Measurements from ENCODE around the gene ADGRD1.

Gene ADGRD1

DNA sequence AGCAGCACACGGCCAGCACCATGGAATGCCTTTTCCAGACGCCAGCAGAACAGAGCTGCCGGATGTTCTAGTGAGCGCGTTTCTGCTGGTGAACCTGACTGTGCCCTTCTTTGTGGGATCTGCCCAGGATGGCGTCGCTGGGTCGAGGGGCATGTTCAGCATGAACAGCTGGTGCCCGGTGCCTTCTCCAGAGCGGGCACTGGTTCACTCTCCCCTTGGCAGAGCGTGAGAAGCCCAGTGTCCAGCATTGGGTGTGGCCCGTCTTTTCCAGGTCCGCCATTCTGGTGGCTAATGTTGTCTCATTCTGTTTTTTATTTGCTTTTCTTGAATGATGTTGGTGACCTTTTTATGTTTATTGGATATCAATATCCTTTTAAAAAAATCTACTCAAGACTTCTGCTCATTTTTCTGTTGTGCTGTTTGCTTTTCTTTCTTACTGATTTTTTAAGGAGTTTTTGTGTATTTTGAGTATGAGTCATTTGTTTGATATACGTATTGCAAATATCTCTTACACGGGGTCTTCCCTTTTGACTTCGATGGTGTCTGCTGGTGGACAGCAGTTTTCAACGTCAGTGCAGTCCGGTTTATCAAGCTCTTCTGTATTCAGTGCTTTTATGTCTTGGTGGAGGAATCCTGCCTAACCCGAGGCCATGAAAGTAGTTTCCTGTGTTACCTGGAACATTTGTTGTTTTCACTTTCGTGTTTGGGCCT lies 74.3 kb downstream of the ADGRD1 start:
- no peak for DNase-seq

DNA sequence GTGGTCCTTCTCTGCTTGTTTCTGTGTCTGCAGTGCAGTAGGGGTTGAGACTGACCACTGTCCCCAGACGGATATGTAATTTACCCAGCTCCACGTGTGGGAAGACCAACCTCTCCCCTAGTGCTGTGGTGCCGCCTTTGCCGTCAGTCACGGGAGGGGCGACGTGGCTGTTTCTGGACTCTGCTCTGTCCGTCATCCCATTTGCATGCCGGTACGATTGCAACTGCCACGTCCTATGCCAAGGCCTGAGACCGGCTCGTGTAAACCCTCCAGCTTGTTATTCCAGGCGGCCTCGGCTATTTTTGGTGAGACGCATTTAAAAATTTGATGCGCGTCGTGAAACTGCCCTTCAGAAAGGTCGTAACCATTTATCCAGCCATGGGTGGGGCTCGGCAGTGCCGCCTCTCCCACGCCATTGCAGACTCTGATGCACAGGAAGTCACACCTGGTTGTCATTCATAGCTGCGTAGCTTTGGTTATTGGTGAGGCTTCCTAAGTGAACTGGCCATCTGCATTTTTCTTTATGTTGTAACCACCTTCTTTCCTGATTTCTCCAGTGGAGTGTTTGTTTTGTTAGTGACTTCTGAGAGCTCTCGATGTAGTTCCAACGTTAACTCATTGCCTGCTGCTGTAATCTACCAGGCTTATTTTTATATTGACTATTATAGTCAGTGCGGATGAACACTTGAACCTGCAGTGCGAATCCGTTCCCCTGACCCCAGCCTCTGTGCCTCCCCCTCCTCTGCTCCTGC lies 75.1 kb downstream of the ADGRD1 start:
- DNase-seq = no peak

DNA sequence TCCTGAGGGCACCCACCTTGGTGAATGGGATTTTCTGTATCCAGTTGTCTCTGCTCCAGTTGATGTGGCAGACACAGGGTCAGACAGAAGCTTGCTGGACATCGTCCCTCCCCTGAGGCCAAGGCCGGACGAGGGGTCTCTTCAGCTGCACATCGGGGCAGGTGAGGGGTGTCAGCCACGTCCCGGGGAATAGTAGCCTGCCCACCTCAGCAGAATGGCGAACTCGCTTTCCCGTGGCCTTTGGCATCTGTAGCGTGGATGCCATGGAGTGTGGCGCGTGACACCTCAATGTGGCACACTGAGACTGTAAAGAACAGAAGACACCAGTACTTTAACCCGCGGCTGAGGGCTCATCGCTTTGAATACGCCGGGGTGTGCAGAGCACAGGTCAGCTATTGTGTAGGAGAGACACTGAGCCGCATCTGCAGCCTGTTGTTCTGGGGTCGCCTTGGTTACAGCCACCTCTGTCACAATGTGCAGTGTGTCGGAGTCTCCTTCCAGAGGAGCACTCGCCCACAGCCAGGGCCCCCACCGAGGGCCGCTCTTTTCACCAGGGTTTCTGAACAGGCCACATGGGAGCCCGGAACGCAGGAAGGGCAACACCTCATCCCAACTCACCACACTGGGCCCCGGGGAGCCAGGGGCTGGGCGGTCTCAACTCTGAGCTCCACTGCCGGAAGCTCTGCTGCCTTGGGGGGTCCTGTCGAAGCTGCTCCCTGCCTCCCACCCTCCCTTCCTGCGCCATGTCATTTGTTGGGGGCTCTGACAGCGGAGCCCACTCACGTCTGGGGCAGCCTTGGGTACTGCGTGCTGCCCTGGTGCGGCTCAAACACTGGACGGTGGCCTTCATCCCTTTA lies 77.0 kb downstream of the ADGRD1 start:
- DNase-seq = no peak

DNA sequence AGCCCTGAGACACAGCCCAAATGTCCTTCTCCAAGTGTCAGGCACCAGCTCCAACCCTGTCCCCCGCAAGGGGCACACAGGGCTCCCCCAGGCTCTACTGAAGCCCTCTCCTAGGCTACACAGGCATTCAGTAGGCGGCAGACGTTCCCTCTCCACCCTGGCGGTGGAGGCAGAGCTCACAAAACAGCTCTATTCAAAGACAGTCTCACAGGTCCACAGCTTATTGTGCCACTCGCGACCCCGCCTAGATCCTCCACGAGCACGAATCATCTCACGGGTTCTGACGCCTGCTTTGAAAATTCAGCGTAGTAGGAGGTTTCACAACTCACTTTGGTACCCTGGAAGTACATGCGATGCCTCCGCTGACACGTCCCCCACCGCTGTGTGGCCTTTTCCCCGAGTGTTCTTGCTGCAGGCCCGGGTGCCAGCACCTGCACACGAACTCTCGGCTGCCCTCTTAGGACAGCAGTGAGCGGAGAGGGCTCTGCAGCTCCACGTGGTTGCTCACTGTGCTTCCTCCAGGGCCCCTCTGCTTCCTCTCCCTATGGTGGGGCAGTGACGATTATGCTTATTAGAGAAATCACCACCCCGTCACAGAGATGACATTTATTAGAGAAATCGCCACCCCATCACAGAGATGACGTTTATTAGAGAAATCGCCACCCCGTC lies 78.5 kb downstream of the ADGRD1 start:
- no peak for DNase-seq

DNA sequence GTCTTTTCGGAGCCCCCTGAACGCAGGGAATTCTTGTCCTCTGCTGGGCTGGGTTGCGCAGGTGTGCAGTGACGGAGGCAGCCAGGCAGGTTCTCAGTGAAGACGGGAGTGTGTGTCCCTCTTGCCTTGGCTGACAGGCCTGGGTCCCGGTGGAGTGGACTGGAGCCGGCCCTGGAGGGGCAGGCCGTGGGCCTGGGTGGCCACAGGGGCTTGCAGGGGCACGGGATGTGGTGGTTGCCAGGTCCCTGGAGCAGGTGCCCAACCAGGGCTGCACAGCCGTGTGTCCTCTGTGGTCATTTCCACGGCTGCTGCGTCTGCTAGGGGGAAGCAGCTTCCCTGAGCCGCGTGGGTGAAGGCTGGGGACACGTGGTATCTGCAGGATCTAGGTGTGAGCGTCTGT lies 79.8 kb downstream of the ADGRD1 start:
- DNase-seq = no peak

DNA sequence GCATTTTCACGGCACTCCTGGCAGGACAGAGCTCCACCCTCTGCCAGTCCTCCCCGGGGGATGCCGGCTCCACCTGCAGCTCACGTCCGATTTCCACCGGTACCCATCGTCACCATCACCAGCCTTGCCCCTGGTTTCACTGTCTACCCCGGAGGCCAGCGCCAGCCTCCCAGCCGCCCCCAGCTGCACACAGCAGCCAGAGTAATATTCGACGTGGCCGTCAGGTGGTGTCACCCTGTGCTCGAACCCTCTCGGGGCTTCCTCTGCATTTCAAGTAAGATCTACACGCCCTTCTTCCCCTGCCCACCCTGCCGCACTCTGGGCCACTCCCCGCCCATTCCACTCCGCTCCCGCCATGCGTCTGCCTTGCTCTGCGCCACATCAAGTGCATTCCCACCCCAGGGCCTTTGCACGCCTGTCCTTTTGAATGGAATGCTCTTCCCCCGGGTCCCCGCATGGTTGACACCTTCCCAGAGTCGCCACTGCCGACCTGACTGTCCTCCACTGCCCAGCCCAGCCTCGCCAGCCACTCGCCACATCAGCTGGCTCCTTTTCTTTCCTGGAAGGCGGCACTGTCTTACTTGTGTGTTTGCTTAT lies 80.3 kb downstream of the ADGRD1 start:
- DNase-seq = no peak

DNA sequence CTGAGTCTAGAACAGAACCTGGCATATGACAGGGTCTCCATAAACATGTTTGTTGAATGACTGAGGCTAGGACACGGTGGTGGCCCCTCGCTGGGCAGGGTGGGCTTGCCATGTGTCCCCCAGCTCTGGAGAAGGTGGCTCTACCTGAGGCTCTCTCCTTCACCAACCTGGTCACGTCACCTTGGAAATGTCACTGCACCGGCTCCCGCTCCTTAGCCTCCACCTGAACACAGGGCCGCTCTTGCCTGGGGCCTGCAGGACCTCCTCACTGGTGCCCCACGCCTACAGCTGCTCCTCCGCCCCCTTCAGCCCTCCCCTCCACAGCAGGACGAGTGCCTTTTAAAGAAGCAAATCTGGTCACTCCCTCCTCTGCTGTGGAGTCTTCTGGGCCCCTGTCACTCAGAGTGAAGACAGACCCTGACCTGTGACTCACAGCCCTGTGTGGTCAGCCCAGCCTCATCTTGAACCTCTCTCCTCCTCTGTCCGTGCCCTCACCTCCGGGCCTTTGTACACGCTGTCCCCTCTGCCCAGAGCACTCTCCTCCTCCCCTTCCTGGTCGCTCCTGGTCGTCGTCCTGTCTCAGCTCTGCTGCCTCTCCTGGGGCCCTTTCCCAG lies 81.0 kb downstream of the ADGRD1 start:
- DNase-seq = no peak

DNA sequence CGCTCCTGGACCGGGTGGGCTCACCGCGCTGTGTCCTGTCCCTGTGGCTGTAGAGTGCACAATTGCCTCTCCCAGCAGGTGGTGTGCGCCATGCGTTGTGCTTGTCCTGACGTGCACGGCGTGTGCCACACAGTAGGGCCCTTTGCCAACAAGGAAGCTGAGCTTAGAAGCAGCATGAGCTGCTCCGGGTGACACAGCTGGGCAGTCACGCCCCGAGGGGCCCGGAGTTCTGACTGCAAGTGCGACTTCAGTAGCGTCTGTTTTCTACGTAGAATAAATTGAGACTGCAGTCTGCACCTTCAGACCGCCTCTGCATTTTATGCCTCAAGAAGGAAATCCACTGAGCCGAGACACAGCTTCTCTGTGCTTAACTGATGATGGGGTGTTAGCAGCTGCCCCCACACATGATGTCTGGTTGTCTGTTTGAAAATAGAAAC lies 81.6 kb downstream of the ADGRD1 start:
- no peak for DNase-seq

DNA sequence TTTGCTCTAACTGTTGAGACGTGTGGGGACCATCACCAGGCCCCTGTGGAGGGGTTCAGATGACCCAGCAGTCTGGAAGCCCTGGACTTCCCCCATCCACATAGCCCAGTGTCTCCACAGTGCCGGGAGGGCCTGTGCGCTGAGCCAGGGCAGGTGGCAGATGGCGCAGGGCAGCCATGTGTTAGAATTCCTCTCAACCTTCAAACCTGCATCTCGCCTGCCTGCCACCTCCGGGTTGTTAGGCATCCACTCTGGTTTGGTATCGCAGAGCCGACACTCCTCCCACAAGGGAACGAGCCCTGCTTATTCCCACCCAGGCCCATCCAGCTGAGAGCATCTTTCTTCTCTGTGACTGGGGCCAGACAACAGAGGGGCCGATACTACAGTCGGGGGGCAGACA lies 84.5 kb downstream of the ADGRD1 start:
- DNase-seq = no peak

DNA sequence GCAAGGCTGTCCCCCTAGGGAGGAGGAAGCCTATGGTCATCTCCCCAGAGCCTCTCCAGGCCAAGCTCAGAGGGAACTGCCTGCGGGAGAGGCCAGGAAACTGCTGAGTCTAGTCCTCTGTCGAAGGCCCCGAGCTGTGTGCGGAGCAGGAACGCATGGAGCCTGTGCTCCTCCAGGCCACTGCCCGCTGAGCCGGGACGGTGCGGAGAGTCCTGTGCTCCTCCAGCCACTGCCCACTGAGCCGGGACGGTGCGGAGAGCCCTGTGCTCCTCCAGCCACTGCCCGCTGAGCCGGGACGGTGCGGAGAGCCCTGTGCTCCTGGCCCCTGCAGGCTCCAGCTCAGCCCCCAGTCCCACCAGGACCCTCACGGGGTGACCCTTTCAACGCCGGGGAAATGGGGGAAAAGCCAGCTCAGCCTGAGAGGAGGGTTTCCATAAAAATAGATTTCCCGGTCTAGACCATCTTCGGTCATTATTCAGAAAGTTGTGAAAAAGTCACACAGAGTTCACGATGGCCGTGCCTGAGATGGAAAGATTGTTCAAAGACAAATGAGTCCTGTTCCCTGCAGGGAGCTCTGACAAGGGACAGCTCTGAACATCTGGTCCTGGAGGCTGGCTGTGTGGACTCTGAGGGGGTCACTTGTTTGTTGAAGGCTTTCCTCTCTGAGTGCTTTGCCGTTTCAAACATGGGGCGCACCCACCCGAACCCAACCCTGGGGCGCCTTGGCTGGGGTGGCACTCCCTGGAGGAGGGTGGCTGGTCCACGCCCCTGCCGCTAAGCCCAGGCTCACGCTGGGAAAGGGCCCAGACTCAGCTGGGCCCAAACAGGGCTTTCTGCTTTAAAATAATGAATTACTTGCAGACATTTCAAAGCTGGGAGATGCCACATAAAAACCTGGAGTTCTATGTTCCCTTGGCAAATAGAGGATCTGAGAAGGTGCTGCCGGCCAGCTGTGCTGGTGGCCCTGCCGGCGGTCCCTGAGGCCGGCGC lies 85.5 kb downstream of the ADGRD1 start:
- no peak for DNase-seq

DNA sequence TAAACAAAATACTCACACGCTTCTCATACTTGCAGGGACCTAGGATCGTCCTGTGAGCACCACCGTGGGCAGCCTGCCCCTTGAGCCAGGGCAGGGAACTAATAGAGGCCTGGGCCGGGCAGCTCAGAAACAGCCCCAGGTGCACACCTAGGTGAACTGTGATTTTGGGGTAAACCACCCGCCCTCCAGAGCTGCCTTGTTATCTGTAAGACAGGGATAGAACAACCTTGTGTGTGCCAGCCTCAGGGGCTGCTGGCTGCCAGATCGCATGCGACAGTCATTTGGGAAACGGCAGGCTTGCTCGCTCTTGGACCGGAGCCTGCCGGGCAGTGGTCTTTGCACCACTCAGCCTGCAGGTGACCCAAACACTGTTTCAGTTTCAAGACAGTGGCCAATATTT lies 86.8 kb downstream of the ADGRD1 start:
- no peak for DNase-seq

DNA sequence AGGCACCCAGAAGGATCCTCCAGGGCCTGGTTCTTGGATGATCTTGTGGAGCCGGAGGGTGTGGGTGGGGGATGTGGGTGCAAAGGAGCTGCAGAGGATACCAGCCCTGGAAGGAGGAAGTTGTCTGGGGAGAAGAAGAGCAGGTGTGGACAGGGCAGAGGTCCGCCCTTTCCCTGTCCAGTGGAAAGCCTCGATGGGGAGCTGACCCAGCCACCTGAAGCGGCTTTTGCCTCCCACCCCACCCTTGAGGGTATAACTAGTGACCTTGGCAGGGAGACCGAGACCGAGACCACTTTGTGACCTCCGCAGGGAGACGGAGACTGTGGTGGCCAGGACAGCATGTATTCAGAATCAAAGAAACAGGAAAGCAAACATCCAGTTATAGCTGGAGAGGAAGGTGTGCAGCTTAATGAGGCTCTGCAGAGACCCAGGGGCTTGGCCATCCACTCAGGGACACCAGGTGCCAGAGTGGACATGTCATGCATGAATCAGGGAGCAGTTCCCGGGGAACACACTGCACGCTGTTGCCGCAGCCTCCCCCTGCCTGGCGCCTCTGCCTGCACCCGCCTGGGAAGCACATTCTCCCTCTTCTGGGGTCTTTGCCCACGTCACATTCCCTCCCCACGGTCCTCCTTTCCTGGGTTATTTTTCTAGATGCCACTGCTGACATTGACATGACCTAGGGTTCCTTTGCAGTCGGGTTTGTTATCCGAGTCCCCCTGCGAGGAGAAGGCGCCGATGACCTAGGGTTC lies 87.7 kb downstream of the ADGRD1 start:
- DNase-seq = no peak

DNA sequence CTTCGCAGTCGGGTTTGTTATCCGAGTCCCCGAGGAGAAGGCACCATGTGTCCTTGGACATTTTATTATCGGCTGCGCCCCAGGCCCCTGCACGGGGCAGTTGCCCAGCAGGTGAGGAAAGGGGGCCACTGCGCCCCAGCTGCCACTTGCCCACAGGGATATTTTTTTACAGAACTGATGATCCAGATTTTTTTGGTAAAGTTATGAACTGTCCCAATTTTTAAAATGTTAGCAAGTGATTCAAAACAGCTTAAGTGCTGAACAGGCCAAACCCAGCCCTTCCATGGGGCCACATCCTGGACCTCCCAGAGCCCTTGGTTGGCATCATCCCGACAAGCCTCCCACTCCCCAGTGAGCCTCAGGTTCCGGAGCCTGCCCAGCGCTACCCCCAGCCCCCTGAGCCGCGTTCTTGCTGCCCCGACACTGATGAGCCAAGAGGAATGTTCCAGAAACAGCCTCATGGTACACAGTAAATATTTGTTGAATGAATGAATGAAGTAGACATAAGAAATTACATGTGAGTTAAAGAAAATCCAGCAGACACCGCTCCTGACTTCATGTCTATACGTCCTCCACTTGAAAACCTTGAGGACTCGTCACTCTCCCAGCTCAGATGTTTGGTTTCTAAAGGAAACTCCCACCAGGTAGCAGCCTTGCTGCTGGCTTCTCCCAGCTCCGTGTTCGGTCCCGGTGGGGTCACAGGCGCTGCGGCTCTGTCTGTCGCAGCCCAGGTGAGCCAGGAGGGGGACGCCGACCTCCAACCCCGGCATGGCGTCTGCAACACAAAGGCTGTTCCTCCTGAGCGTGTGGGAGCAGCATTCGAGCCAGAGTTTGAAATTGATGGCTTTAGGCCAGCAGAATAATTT lies 88.5 kb downstream of the ADGRD1 start:
- no peak for DNase-seq

DNA sequence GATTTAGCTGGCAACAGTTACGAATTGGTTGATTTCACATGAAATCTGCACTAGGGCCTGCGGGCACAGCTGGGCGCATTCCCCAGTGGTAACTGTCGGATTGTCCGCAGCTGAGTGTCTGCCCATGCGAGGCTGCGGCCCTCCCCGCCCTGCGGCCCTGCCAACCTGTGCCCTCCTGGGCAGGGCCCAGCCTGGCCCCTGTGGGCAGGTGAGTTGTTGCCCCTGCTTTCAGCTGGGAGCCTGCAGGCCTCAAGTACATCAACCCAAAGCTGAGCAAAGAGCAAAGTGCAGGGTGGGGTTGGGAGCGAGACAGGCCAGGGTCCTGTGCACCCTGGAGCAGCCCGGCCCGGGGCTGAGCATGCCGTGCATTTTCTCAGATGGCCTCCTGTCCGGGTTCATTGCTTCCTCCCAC lies 89.1 kb downstream of the ADGRD1 start:
- DNase-seq = no peak

DNA sequence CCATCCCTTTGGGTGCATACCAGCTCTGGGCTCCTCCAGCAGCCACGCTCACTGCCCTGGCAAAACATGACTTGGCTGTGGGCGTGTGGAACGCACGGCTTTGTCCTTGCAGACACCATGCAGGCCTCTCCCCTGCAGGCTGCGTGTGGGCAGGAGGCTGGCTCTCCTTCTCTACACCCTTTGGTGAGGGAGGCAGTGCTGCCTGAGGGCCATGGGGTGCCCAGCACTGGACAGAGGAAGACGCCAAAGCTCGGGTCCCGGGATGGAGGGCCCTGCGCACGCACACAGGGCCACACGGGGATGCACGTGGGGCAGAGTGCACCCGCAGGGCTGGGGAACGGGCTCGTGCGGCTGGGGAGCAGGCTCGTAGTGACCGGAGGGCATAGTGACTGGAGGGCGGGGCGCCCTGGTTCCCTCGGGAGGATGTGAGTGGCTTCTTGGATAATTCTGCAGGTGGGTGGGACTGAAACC lies 89.7 kb downstream of the ADGRD1 start:
- DNase-seq = no peak

DNA sequence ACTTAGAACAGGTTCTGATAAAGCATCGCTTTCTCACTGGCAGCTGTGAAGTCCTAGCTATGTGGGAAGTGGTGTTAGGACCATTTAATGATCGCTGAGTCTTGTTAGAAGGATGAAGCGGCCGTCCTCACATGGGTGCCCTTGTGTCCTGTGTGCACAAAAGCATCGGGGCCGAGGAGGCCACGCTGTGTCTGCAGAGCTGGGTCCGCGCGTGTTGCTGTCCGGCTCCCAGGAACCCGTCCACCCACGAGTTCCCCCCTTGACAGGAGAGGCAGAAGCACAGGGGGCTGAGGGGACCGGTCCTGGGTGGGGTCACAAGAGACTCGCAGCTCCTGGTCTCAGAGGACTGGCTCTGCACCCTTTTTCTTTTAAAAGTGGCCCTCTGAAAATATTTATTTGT lies 90.4 kb downstream of the ADGRD1 start:
- DNase-seq = no peak

DNA sequence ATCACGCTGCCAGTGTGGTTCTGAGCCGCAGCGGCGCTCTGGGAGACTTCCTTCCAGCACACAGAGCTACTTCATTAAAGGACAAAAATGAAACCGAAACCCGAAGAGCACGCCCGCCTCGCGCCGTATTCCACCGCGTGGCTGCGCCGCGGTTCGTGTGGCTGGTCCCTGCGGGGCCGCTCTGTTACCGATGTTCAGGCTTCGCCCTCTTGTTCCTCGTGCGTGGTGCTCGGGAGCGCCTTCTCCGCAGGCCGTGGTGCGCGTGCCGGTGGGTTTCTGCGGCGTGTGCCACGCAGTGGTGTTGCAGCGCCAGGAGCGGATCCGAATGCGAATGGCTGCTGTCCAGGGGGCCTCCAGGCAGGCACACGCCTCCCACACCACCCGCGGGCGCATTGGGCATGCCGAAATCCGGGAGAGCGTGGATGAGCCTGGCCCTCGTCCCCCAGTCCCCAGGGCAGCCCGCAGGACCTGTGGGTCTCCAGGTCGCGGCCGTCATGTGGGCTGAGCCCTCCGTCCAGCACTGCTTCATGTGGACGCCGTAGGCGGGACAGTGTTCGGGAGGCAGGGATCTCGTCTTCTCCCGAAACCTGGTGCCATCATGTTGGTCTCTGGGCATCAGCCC lies 91.2 kb downstream of the ADGRD1 start:
- peak; percentile 50 to 61 for DNase-seq

DNA sequence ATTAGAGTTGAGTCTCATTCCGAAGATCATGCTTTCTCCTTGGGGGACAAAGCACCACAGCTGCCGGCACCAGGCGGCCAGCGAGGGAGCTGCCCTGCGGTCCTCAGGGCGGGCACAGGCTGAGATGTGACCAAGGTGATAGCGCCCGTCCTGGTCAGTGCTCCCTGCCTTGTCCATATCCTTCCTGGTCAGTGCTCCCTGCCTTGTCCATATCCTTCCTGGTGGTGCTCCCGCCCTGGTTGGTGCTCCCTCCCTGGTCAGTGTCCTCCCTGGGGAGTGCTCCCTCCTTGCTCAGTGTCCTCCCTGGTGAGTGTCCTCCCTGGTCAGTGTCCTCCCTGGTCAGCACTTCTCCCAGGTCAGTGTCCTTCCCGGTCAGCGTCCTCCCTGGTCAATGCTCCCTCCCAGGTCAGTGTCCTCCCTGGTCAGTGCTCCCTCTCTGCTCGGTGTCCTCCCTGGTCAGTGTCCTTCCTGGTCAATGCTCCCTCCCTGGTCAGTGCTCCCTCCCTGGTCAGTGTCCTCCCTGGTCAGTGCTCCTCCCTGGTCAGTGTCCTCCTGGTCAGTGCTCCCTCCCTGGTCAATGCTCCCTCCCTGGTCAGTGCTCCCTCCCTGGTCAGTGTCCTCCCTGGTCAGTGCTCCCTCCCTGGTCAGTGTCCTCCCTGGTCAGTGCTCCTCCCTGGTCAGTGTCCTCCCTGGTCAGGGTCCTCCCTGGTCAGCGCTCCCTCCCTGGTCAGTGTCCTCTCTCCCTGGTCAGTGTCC lies 92.2 kb downstream of the ADGRD1 start:
- DNase-seq = no peak

All from Kasumi-1 (cell line).